ENCODE measurements around the gene TIMM13. TPM values are rescaled to one million over a fixed set of nuclear protein-coding genes. Genes with fewer than 3 reads are reported as not detected.

The TIMM13 gene
- total RNA-seq, 2 experiments from 2014 or later: 69.0 to 72.0 TPM

DNA sequence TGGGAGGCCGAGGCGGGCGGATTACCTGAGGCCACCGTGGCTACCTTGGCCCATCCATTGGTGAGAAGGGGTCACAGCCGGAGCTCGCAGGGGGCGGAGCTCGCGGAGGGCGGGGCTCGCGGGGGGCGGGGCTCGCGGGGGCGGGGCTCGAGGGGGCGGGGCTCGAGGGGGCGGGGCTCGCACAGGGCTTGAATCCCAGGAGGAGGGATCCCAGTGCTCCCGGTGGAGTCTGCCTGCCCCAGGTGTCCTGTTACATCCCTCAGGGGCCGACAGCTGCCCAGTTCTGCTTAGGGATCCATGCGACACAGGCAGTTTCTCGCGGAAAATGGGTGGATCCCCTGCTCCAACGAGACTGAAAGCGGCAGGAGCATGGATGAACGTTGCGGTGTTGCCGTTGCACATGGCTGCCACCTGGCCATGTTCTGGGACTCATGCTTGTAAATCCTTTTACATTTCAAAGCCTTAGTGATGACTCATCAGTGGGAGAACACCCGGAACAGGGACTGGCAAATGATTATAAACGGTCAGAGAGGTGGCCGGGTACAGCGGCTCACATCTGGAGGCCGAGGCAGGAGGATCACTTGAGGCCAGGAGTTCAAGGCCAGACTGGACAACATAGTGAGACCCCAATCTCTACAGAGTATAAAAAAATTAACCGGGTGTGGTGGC is 42.2 kb downstream of the TIMM13 start:
- H3K4me1 Mint-ChIP-seq (ENCODE audit: low read depth): no peaks in the 10 kb centered on the region
- no peak overlapping the region for H3K27ac Mint-ChIP-seq
- DNase-seq: peak; percentile 21
- CTCF ChIA-PET: interaction anchor here (0.6 kb wide), 1 partner anchor 127 kb away, joined by 3 read pairs; no protein-coding TSS in a partner anchor
- intact Hi-C loops (cut with micrococcal nuclease): no loop called here
- POLR2A ChIA-PET: interaction anchor here (0.5 kb wide), 1 partner anchor 64 kb away, joined by 3 read pairs; no protein-coding TSS in a partner anchor
- H3K9me3 Mint-ChIP-seq: peaks cover 7% of the 10 kb centered on the region
- no peak overlapping the region for H3K4me3 Mint-ChIP-seq
- H3K36me3 Mint-ChIP-seq: peaks cover 1% of the 10 kb centered on the region
- peaks cover 3% of the 10 kb centered on the region for H3K27me3 Mint-ChIP-seq

DNA sequence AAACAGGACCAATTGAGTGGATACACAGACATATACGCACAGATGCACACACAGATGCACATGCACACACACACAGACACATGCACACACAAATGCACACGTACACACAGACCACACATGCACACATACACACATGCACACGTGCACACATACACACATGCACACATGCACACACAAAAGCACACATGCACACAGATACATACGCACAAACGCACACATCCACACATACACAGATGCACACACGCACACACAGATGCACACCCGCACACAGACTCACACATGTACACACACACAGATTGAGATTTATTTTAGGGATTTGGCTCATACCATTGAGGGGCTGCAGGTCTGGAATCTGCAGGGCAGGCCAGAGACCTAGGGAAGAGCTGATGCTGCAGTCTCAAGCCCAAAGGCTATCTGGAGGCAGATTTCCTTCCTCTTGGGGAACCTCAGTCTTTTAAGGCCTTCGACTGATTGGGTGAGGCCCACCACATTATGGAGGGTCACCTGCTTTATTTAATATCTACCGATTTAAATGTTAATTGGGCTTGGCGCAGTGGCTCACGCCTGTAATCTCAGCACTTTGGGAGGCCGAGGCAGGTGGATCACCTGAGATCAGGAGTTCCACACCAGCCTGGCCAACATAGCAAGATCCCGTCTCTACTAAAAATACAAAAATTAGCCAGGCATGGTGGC is 44.7 kb downstream of the TIMM13 start:
- H3K36me3 Mint-ChIP-seq: peaks cover 3% of the 10 kb centered on the region
- no peak overlapping the region for H3K27ac Mint-ChIP-seq
- DNase-seq: no peak
- intact Hi-C loops (cut with micrococcal nuclease): no loop called here
- H3K27me3 Mint-ChIP-seq: peaks cover 3% of the 10 kb centered on the region
- CTCF ChIA-PET: interaction anchor here (1.1 kb wide), 1 partner anchor 266 kb away, joined by 3 read pairs; no protein-coding TSS in a partner anchor
- no peaks in the 10 kb centered on the region for H3K4me1 Mint-ChIP-seq (ENCODE audit: low read depth)
- no peak overlapping the region for H3K4me3 Mint-ChIP-seq
- POLR2A ChIA-PET: no interaction called here
- peaks cover 21% of the 10 kb centered on the region for H3K9me3 Mint-ChIP-seq

DNA sequence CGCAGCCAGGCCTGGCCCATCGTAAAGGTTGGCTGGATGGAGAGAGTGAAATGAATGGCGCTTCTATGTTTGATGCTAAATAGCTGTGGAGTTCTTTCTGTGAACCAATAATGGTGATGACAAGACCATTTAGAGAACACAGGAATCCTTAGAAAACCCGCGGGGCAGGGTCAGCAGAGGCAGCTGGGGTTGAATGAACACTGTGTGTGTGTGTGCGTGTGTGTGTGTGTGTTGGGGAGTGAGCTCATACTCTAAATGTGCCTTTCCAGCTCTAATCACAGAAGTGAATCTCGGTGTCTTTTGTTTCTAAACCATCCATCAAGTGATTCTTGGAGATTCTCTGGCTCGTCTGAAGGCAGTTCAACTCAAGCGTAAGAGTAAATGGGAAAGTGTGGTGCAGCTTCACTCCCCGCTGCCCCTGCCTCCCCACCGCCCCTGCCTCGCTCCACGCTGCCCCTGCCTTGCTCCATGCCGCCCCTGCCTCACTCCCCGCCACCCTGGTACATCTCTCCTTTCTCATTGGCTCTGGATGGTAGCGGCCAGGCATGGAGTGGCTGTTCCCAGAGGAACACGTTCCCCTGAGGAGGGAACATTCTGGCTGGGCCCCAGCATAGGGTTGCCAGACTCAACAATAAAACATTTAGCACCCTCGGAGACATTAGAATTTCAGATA is 46.1 kb downstream of the TIMM13 start:
- Mint-ChIP-seq H3K4me1 (ENCODE audit: low read depth) (no peaks in the 10 kb centered on the region), H3K27me3 (peaks cover 3% of the 10 kb centered on the region), H3K4me3 (no peak overlapping the region), H3K36me3 (peaks cover 3% of the 10 kb centered on the region), H3K27ac (no peak overlapping the region), H3K9me3 (peaks cover 21% of the 10 kb centered on the region)
- POLR2A ChIA-PET: no interaction called here
- no peak for DNase-seq
- intact Hi-C loops (cut with micrococcal nuclease): no loop called here
- CTCF ChIA-PET: interaction anchor here (0.7 to 1.3 kb wide), 2 partner anchors 11 to 267 kb away, joined by 3 to 4 read pairs; no protein-coding TSS in a partner anchor

DNA sequence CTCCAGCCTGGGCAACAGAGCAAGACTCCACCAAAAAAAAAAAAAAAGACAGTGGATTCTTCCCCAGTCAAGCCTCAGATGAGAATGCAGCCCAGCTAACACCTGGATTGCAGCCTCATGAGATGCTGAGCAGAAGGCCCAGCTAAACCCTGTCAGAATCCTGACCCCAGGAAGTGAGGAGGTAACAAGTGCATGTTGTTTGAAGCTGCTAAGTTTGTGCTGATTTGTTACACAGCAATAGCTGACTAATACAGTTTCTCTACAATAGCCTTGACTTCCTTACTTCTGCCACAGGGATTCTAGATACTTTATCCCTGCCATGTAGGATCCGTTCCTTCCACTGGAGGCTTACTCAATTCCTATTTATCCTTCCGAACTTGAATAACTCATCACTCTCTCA is 46.8 kb downstream of the TIMM13 start:
- ChIA-PET POLR2A (no interaction called here), CTCF (interaction anchor here (0.7 to 1.3 kb wide), 3 partner anchors 12 to 268 kb away, joined by 3 to 4 read pairs (median 4); no protein-coding TSS in a partner anchor)
- Mint-ChIP-seq H3K9me3 (peaks cover 21% of the 10 kb centered on the region), H3K4me3 (no peak overlapping the region), H3K4me1 (ENCODE audit: low read depth) (no peaks in the 10 kb centered on the region), H3K36me3 (peaks cover 3% of the 10 kb centered on the region), H3K27ac (no peak overlapping the region), H3K27me3 (peaks cover 3% of the 10 kb centered on the region)
- intact Hi-C loops (cut with micrococcal nuclease): no loop called here
- DNase-seq: no peak

DNA sequence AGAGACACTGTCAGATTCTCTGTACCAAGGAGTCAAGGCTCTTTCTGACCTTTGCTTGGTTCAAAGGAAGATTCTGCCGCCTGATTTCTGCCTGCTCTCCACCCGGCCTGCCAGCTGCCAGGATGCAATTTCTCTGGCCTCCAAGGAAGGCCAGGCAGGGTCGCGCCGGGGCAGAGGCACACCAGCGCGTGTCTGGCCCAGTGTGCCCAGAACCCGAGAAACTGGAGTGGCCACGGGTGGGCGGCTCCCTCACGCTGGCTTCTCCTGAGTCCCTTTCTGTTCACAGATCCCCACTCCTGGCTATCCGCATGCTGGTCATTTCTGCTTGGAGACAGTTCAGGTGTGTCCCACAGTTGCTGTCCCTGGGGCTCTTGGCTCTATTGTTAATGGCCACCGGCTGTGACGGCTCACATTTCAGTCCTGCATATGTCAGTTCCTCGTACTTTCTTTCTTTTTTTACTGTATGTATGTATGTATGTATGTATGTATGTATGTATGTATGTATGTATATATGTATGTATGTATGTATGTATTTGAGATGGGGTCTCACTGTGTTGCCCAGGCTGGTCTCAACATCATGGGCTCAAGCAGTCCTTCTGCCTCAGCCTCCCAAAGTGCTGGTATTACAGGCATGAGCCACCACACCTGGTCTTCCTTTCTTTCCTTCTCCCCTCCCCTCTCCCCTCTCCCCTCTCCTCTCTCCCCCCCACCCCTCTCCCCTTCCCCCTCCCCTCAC is 50.4 kb downstream of the TIMM13 start:
- Mint-ChIP-seq H3K4me3 (no peak overlapping the region), H3K27ac (no peak overlapping the region), H3K4me1 (ENCODE audit: low read depth) (no peaks in the 10 kb centered on the region), H3K9me3 (peaks cover 21% of the 10 kb centered on the region), H3K36me3 (peaks cover 3% of the 10 kb centered on the region), H3K27me3 (no peaks in the 10 kb centered on the region)
- POLR2A ChIA-PET: no interaction called here
- intact Hi-C loops (cut with micrococcal nuclease): no loop called here
- no peak for DNase-seq
- CTCF ChIA-PET: no interaction called here

Small RNA genes lying within 50 kb of the gene (microRNA-seq; reads per million reads assigned to microRNA genes)
- 2.0 reads per million for gene MIR7108 (ENCODE audit: borderline microRNAs expressed, borderline number of aligned reads, borderline replicate concordance)

Other genes with a start within 250 kb of the TIMM13 start
- gene PLEKHJ1, start 191.3 kb downstream of the TIMM13 start, total RNA-seq: 10 to 100 TPM; 60.8 to 64.0 TPM
- gene SF3A2, start 190.8 kb downstream of the TIMM13 start, total RNA-seq: 100 to 1,000 TPM; 123 to 134 TPM
- gene AMH, start 178.3 kb downstream of the TIMM13 start, total RNA-seq: 1 to 10 TPM; 2.8 to 3.4 TPM
- 1 to 10 TPM in 1 of 2 experiments, under 1 TPM in 1; 0.56 to 1.2 TPM for gene JSRP1, start 171.2 kb downstream of the TIMM13 start, total RNA-seq
- gene PEAK3, start 145.4 kb downstream of the TIMM13 start, total RNA-seq: not detected
- gene LINGO3, start 119.4 kb downstream of the TIMM13 start, total RNA-seq: under 1 TPM in 1 of 2 experiments, not detected in 1; 0.10 TPM
- 100 to 1,000 TPM; 137 to 144 TPM for gene LSM7, start 99.0 kb downstream of the TIMM13 start, total RNA-seq
- 10 to 100 TPM; 43.8 TPM for gene SPPL2B, start 98.9 kb downstream of the TIMM13 start, total RNA-seq
- gene TMPRSS9, start 67.3 kb downstream of the TIMM13 start, total RNA-seq: not detected
- 100 to 1,000 TPM; 100 to 104 TPM for gene LMNB2, start 29.4 kb upstream of the TIMM13 start, total RNA-seq
- 10 to 100 TPM; 34.5 to 38.1 TPM for gene GADD45B, start 48.5 kb upstream of the TIMM13 start, total RNA-seq